Erythroblast (primary cell): ENCODE measurements around the gene SCG3.

Experiments
- GATA1 ChIP-seq: IDR thresholded peaks from 2 replicates; pipeline ENCODE4 v1.6.1; 2011; ENCODE audit warnings: low read depth, mild to moderate bottlenecking, control low read depth, low read length, moderate library complexity
- POLR2A ChIP-seq: IDR thresholded peaks from 2 replicates; pipeline ENCODE4 v1.6.1; 2011; ENCODE audit warnings: mild to moderate bottlenecking, low read length

DNA sequence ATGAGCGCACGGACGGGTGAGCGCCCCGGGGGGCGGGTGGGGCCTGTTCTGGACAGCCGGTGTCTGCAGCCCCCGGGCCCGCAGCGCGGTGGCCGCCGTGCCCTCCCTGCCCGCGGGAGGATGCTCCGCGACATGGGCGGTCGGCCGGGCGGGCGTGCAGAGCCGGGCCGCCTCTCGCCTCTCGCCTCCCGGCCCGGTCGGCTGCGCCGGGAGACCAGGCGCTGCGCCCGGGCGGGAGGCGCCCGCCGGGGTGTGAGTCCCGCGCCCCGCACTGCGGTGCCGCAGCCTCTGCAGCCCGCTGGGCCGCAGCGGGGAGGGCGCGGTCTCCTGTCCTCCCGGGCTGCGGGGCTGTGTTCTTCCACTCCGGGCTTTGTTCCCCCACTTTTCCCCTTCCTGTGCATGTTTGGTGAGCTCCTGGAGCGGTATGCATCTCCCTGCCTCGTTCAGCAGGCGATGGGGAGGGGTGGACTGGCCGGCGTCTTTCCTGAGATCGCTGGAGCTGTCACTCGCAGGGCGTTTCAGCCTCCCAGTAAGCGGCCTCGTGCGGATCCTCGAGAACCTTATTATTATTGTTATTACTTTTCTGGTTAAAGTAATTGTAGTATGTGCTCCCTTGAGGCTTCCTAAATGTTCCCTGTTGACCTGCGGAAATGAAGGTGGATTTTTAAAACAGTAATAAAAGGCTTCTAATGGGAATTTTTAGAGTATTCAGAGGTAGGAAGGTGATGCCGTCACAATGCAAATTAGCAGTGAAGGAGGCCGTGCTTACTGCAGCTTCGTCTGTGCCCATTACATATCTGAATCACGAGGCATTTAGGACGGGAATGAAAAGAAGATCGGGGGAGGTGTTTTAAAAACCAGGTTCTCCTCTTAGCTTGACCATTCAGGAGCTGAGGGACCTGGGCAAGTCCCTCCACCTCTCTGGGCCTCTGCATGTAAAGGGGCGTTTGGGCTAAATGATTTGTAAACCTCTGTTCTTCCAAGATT lies 70.7 kb downstream of the SCG3 start:
- TF ChIP-seq POLR2A = no peak
- TF ChIP-seq GATA1 = no peak
